ENCODE results near the gene SFTPA1. TPM values are rescaled to one million over a fixed set of nuclear protein-coding genes. Genes with fewer than 3 reads are reported as not detected.
"Not testable (repeated sequence)": the region's sequence is repeated elsewhere in the genome, so short reads cannot be mapped to it uniquely, and the experiment has no call there.

Gene SFTPA1
- total and polyA plus RNA-seq, 2 donors (not counting 1 experiment from before 2014, with no cell fraction given), result not detected

DNA sequence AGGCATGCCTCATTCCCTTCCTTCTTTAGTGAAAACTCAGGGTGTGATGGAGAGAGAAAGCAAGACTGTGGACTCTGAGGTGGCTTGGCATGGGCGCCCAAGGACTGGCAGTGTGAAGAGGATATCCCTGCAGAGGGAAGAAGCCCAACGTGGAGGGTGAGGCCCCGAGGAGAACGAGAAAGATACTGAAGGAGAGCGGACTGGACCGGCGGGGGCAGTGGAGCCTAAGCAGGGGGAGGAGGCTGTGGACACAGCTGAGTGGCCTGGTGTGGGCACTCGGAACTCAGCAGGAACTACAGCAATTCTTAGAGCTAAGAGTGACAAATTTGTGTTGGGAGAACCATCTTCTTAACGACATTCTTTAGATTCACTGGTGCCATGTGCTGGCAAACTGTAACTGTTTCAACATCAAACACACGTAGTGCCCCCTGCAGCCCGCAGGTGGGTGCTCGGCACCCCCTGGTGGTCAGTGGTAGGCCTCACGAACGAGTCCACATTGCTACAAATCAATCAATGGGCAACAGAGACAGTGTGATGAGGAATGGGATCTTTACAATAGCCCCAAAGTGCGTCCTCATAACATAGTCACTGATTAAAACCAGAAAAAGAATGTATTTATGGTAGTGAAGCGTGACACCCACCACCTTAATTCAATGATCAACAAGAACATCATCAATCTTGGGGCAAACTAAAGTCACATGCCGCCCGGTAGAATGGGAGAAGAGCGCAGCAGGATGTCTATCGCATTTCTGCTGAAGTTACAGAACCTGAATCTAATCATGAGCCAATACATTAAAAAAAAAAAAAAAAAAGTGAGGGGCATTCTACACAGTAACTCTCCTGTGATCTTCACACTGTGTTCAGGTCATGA is 2.0 kb upstream of the SFTPA1 start:
- Histone ChIP-seq H3K36me3 (replicated peaks in 1 of 2; ENCODE audit: control extremely low read depth in 1 of 2, control insufficient read depth in 1 of 2, extremely low read depth in 1 of 2, insufficient read depth in 2 of 2, low read length in 1 of 2) (no peaks in the 10 kb centered on the region), H3K4me2 (replicated peaks; ENCODE audit: low read depth, low read length, poor library complexity, severe bottlenecking) (no peak overlapping the region), H4K20me1 (ENCODE audit: control insufficient read depth, insufficient read depth, low read length, poor library complexity, severe bottlenecking) (no peaks in the 10 kb centered on the region), H3K27me3 (replicated peaks in 1 of 4; ENCODE audit: control extremely low read depth in 1 of 4, control insufficient read depth in 3 of 4, insufficient read depth in 4 of 4, low read length in 3 of 4) (no peaks in the 10 kb centered on the region), H3K9me3 (ENCODE audit: control extremely low read depth in 1 of 3, control insufficient read depth in 2 of 3, insufficient read depth in 1 of 3, low read length in 2 of 3) (no peaks in the 10 kb centered on the region), H3K9ac (ENCODE audit: low read length) (no peak overlapping the region), H3K4me3 (ENCODE audit: control extremely low read depth in 1 of 5, extremely low read depth in 1 of 5, insufficient read depth in 1 of 5, low read depth in 2 of 5, low read length in 4 of 5) (no peak overlapping the region), H2AFZ (ENCODE audit: insufficient read depth, low read depth, low read length, poor library complexity, severe bottlenecking) (no peak overlapping the region), H3K27ac (ENCODE audit: low read length in 2 of 2) (no peak overlapping the region), H3K4me1 (ENCODE audit: control insufficient read depth in 2 of 2, insufficient read depth in 2 of 2, low read length in 2 of 2) (no peaks in the 10 kb centered on the region), H3K79me2 (ENCODE audit: control insufficient read depth, insufficient read depth, low read length) (no peaks in the 10 kb centered on the region)
- peak; percentile 22 for DNase-seq
- peaks cover 3% of the 10 kb centered on the region for H3K27me3 Mint-ChIP-seq
- CTCF ChIA-PET, result interaction anchor here (1.9 kb wide), 1 partner anchor 234 kb away, joined by 5 read pairs; no protein-coding TSS in a partner anchor
- POLR2A ChIA-PET, result no interaction called here
- H3K4me3 Mint-ChIP-seq, result no peak overlapping the region
- H3K9me3 Mint-ChIP-seq (ENCODE audit: insufficient read depth), result no peaks in the 10 kb centered on the region
- intact Hi-C loops (cut with micrococcal nuclease), result no loop called here
- ATAC-seq (ENCODE audit: low read depth), result no peak
- WGBS (ENCODE audit: insufficient coverage), result 63% methylated on average over 12 of the region's 20 CpGs
- no peaks in the 10 kb centered on the region for H3K4me1 Mint-ChIP-seq
- TF ChIP-seq, protein P1, sequence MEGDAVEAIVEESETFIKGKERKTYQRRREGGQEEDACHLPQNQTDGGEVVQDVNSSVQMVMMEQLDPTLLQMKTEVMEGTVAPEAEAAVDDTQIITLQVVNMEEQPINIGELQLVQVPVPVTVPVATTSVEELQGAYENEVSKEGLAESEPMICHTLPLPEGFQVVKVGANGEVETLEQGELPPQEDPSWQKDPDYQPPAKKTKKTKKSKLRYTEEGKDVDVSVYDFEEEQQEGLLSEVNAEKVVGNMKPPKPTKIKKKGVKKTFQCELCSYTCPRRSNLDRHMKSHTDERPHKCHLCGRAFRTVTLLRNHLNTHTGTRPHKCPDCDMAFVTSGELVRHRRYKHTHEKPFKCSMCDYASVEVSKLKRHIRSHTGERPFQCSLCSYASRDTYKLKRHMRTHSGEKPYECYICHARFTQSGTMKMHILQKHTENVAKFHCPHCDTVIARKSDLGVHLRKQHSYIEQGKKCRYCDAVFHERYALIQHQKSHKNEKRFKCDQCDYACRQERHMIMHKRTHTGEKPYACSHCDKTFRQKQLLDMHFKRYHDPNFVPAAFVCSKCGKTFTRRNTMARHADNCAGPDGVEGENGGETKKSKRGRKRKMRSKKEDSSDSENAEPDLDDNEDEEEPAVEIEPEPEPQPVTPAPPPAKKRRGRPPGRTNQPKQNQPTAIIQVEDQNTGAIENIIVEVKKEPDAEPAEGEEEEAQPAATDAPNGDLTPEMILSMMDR (IDR thresholded peaks at IDR 0.05), result peak; percentile 34
- no peak for TF ChIP-seq EZH2 (IDR thresholded peaks at IDR 0.05; ENCODE audit: borderline replicate concordance, insufficient read depth, low read depth, low read length, poor library complexity, severe bottlenecking)
- H3K27ac Mint-ChIP-seq, result no peak overlapping the region

- DNase-seq; H2AFZ ChIP-seq (ENCODE audit: insufficient read depth, low read depth, low read length, poor library complexity, severe bottlenecking); H3K36me3 ChIP-seq (replicated peaks in 1 of 2; ENCODE audit: control extremely low read depth in 1 of 2, control insufficient read depth in 1 of 2, extremely low read depth in 1 of 2, insufficient read depth in 2 of 2, low read length in 1 of 2); H3K79me2 ChIP-seq (ENCODE audit: control insufficient read depth, insufficient read depth, low read length); H3K4me3 ChIP-seq (ENCODE audit: control extremely low read depth in 1 of 5, extremely low read depth in 1 of 5, insufficient read depth in 1 of 5, low read depth in 2 of 5, low read length in 4 of 5); H3K9me3 Mint-ChIP-seq (ENCODE audit: insufficient read depth); H3K27ac ChIP-seq (ENCODE audit: low read length in 2 of 2); ATAC-seq (ENCODE audit: low read depth); CTCF ChIA-PET; H3K27me3 Mint-ChIP-seq; H3K4me3 Mint-ChIP-seq; H3K9ac ChIP-seq (ENCODE audit: low read length); H4K20me1 ChIP-seq (ENCODE audit: control insufficient read depth, insufficient read depth, low read length, poor library complexity, severe bottlenecking); H3K27me3 ChIP-seq (replicated peaks in 1 of 4; ENCODE audit: control extremely low read depth in 1 of 4, control insufficient read depth in 3 of 4, insufficient read depth in 4 of 4, low read length in 3 of 4); H3K27ac Mint-ChIP-seq; H3K4me1 ChIP-seq (ENCODE audit: control insufficient read depth in 2 of 2, insufficient read depth in 2 of 2, low read length in 2 of 2); H3K9me3 ChIP-seq (ENCODE audit: control extremely low read depth in 1 of 3, control insufficient read depth in 2 of 3, insufficient read depth in 1 of 3, low read length in 2 of 3); H3K4me2 ChIP-seq (replicated peaks; ENCODE audit: low read depth, low read length, poor library complexity, severe bottlenecking); POLR2A ChIA-PET; intact Hi-C loops (cut with micrococcal nuclease); H3K4me1 Mint-ChIP-seq: not testable (repeated sequence)
- 91% methylated on average over 11 of the region's 18 CpGs for WGBS (ENCODE audit: insufficient coverage)
These were observed 646 bp downstream of the SFTPA1 start for GRCh38 chr10:79611193-79611976.
